HepG2 (cell line): Measurements from ENCODE around the gene CUL4A. TPM values are rescaled to one million over a fixed set of nuclear protein-coding genes. Genes with fewer than 3 reads are reported as not detected.

Experiments used
- MIXL1 ChIP-seq: IDR thresholded peaks from 2 replicates; pipeline ENCODE4 v1.6.1; 2016
- NFE2L2 ChIP-seq: fragments of 150-350 bp; IDR thresholded peaks from 2 replicates; pipeline ENCODE4 v1.6.1; 2014; ENCODE audit warnings: low read length
- NFKBIZ ChIP-seq: IDR thresholded peaks from 2 replicates; pipeline ENCODE4 v1.6.1; 2018; ENCODE audit warnings: missing genetic modification reagents, missing compliant biosample characterization
- NONO ChIP-seq, 2 experiments: fragments of 450-650 bp in 1 of 2; sonication (generic) in 1 of 2; formaldehyde crosslinking in 1 of 2; IDR thresholded peaks in 1 of 2; conservative IDR thresholded peaks in 1 of 2; 2 replicates each; pipeline versions ENCODE4 v1.6.1 to v1.8.0; 2017 to 2022; ENCODE audit warnings: mild to moderate bottlenecking in 1 of 2, missing genetic modification reagents in 1 of 2, moderate library complexity in 1 of 2
- PAX8 ChIP-seq: sonication (generic); formaldehyde crosslinking; IDR thresholded peaks from 2 replicates; pipeline ENCODE4 v1.8.0; 2022; ENCODE audit warnings: mild to moderate bottlenecking, missing genetic modification reagents, borderline replicate concordance
- RFX3 ChIP-seq: IDR thresholded peaks from 2 replicates; pipeline ENCODE4 v1.6.1; 2016; ENCODE audit warnings: missing biosample characterization, missing genetic modification reagents
- TAF15 ChIP-seq: fragments of 200-400 bp; formaldehyde crosslinking; IDR thresholded peaks from one replicate; pipeline ENCODE4 v1.6.1; 2018; ENCODE audit warnings: mild to moderate bottlenecking, low read depth, low read length; ENCODE audit not compliant: poor library complexity, severe bottlenecking
- ZSCAN22 ChIP-seq: sonication (generic); formaldehyde crosslinking; IDR thresholded peaks from 2 replicates; pipeline ENCODE4 v1.4.0; 2020; ENCODE audit warnings: mild to moderate bottlenecking, missing genetic modification reagents
- polyA plus RNA-seq, 8 experiments: library from polyadenylated mRNA; depleted of rRNA in 3 of 8; stranded (reverse) in 7 of 8; unstranded in 1 of 8; fragments of >200 nt; fragmentation: Illumina TruSeq in 4 of 8; extraction: Trizol in 4 of 8; gene quantifications; 2 replicates each; pipeline versions ENCODE4 v1.2.1 to v1.2.3, GENCODE V29; 2011 to 2016; ENCODE audit warnings: low read depth in 4 of 8, missing spikeins in 1 of 8, mixed read lengths in 1 of 8; ENCODE audit not compliant: insufficient read depth in 1 of 8
- total RNA-seq, 5 experiments: library from RNA; depleted of rRNA; stranded (reverse); fragments of >200 nt; fragmentation: Illumina TruSeq; extraction: Trizol; gene quantifications; 2 replicates each; pipeline ENCODE4 v1.2.3, GENCODE V29; 2016; ENCODE audit warnings: low read depth in 1 of 5
- TF ChIP-seq, protein P1 (sequence below): sonication (generic); formaldehyde crosslinking; IDR thresholded peaks from 2 replicates; pipeline ENCODE4 v1.5.0; 2020; ENCODE audit warnings: missing genetic modification reagents
- TF ChIP-seq, protein P2 (sequence below): sonication (generic); formaldehyde crosslinking; IDR thresholded peaks from 2 replicates; pipeline ENCODE4 v1.5.0; 2020; ENCODE audit warnings: missing genetic modification reagents
- TF ChIP-seq, protein P3 (sequence below): sonication (generic); formaldehyde crosslinking; IDR thresholded peaks from 2 replicates; pipeline ENCODE4 v1.9.0; 2022; ENCODE audit warnings: low read depth, missing genetic modification reagents
- TF ChIP-seq, protein P4 (sequence below): IDR thresholded peaks from 2 replicates; pipeline ENCODE4 v1.6.1; 2016; ENCODE audit warnings: low read depth, control low read depth
- TF ChIP-seq, protein P5 (sequence below): sonication (generic); formaldehyde crosslinking; IDR thresholded peaks from 2 replicates; pipeline ENCODE4 v1.4.0; 2020; ENCODE audit warnings: mild to moderate bottlenecking, missing genetic modification reagents

Gene CUL4A
- total and polyA plus RNA-seq, 2 of the 13 experiments (the other 11 are each of a cell fraction or from before 2014, with no cell fraction given): 51.2 to 75.3 TPM

DNA sequence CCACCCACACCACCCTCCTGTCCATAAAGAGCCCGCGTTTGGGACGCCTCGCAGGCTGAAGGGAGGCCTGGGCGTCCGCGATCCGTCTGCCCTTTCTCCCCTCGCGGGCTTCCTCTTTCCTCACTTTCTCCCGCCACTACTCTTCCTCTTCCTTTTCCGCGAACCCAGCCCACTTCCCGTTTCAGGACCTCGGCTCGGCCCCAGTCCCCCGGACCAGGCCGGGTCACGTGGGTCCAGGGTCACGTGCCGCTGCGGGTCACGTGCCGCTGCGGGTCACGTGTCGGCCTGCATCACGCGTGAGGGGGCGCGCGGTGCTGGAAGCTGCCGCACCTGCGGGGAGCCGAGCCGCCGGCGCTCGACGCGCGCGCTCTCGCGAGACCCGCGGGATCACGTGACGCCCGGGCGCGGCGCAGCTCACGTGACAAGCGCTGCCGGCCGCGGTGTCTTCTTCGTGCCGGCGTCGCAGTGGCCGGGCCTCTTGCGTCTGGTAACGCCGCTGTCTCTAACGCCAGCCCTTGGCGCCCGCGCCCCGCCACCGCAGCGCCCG is 87.5 kb downstream of the CUL4A start, which contains the start of gene LAMP1 (continued):
- TF ChIP-seq, protein P1, sequence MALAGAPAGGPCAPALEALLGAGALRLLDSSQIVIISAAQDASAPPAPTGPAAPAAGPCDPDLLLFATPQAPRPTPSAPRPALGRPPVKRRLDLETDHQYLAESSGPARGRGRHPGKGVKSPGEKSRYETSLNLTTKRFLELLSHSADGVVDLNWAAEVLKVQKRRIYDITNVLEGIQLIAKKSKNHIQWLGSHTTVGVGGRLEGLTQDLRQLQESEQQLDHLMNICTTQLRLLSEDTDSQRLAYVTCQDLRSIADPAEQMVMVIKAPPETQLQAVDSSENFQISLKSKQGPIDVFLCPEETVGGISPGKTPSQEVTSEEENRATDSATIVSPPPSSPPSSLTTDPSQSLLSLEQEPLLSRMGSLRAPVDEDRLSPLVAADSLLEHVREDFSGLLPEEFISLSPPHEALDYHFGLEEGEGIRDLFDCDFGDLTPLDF (CRISPR knock-in tag): peak; percentile 83
- no peak for TF ChIP-seq NFE2L2
- TF ChIP-seq MIXL1 (CRISPR knock-in tag): peak; percentile 79; the same call in 1 of the 2 replicates
- no peak for TF ChIP-seq NONO (IDR thresholded peaks at IDR 0.05)
- peak; percentile 99 for TF ChIP-seq NONO (CRISPR knock-in tag; conservative IDR thresholded peaks at IDR 0.05)
- TF ChIP-seq RFX3: no peak
- no peak; the same call in 1 of the 2 replicates for TF ChIP-seq ZSCAN22 (CRISPR knock-in tag)
- TF ChIP-seq, protein P2, sequence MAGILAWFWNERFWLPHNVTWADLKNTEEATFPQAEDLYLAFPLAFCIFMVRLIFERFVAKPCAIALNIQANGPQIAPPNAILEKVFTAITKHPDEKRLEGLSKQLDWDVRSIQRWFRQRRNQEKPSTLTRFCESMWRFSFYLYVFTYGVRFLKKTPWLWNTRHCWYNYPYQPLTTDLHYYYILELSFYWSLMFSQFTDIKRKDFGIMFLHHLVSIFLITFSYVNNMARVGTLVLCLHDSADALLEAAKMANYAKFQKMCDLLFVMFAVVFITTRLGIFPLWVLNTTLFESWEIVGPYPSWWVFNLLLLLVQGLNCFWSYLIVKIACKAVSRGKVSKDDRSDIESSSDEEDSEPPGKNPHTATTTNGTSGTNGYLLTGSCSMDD: peak; percentile 48; the same call in 1 of the 2 replicates
- no peak for TF ChIP-seq TAF15
- TF ChIP-seq NFKBIZ (CRISPR knock-in tag): peak; percentile 95
- TF ChIP-seq, protein P3, sequence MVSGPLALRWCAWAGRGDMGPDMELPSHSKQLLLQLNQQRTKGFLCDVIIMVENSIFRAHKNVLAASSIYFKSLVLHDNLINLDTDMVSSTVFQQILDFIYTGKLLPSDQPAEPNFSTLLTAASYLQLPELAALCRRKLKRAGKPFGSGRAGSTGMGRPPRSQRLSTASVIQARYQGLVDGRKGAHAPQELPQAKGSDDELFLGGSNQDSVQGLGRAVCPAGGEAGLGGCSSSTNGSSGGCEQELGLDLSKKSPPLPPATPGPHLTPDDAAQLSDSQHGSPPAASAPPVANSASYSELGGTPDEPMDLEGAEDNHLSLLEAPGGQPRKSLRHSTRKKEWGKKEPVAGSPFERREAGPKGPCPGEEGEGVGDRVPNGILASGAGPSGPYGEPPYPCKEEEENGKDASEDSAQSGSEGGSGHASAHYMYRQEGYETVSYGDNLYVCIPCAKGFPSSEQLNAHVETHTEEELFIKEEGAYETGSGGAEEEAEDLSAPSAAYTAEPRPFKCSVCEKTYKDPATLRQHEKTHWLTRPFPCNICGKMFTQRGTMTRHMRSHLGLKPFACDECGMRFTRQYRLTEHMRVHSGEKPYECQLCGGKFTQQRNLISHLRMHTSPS (CRISPR knock-in tag): no peak; the same call in 1 of the 2 replicates
- TF ChIP-seq, protein P4, sequence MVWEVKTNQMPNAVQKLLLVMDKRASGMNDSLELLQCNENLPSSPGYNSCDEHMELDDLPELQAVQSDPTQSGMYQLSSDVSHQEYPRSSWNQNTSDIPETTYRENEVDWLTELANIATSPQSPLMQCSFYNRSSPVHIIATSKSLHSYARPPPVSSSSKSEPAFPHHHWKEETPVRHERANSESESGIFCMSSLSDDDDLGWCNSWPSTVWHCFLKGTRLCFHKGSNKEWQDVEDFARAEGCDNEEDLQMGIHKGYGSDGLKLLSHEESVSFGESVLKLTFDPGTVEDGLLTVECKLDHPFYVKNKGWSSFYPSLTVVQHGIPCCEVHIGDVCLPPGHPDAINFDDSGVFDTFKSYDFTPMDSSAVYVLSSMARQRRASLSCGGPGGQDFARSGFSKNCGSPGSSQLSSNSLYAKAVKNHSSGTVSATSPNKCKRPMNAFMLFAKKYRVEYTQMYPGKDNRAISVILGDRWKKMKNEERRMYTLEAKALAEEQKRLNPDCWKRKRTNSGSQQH: peak; percentile 98
- TF ChIP-seq PAX8 (CRISPR knock-in tag): peak; percentile 92; the same call in 1 of the 2 replicates
- TF ChIP-seq, protein P5, sequence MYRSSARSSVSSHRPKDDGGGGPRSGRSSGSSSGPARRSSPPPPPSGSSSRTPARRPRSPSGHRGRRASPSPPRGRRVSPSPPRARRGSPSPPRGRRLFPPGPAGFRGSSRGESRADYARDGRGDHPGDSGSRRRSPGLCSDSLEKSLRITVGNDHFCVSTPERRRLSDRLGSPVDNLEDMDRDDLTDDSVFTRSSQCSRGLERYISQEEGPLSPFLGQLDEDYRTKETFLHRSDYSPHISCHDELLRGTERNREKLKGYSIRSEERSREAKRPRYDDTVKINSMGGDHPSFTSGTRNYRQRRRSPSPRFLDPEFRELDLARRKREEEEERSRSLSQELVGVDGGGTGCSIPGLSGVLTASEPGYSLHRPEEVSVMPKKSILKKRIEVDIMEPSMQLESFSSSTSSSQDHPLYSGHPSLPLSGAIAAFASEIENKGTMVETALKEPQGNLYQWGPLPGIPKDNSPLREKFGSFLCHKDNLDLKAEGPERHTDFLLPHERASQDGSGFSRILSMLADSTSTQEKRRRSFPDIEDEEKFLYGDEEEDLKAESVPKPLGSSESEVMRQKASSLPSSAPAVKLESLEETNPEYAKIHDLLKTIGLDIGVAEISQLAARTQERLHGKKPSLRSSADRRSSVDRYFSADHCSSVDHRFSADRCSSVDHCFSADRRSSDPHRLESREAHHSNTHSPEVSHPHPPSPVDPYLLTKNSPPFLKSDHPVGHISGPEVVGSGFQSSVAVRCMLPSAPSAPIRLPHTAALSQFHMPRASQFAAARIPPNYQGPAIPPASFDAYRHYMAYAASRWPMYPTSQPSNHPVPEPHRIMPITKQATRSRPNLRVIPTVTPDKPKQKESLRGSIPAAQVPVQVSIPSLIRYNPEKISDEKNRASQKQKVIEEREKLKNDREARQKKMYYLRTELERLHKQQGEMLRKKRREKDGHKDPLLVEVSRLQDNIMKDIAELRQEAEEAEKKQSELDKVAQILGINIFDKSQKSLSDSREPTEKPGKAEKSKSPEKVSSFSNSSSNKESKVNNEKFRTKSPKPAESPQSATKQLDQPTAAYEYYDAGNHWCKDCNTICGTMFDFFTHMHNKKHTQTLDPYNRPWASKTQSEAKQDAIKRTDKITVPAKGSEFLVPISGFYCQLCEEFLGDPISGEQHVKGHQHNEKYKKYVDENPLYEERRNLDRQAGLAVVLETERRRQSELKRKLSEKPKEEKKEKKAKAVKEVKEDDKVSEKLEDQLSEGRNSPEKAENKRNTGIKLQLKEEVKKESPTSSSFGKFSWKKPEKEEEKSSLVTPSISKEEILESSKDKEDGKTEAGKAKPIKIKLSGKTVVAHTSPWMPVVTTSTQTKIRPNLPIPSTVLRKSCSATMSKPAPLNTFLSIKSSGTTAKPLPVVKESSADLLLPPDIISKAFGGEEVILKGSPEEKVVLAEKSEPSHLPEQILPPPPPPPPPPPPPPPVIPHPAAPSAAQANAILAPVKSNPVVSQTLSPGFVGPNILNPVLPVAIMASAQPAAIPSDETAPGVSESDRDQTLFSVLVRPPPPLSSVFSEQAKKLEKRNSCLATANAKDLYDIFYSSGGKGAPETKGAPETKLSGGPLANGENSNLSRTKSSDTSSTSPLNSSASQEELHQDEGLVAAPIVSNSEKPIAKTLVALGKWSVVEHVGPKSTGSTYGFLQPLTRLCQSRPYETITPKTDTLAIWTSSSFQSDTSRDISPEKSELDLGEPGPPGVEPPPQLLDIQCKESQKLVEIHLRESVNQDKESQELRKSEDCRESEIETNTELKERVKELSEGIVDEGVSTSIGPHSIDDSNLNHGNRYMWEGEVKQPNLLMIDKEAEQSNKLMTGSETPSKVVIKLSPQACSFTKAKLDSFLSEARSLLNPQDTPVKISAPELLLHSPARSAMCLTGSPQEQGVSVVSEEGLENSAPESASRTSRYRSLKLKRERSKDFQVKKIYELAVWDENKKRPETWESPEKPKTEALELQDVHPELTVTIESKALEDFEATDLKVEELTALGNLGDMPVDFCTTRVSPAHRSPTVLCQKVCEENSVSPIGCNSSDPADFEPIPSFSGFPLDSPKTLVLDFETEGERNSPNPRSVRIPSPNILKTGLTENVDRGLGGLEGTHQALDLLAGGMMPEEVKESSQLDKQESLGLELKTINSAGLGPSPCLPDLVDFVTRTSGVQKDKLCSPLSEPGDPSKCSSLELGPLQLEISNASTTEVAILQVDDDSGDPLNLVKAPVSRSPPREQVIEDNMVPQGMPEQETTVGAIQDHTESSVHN (CRISPR knock-in tag): peak; percentile 92; the same call in 1 of the 2 replicates
